Gastrocnemius medialis (tissue), 4 donors: ENCODE measurements around the gene SYCE1.

Source experiments
- POLR2A ChIP-seq, 2 donors: fragments of 450-650 bp; IDR thresholded peaks; one replicate each; pipeline ENCODE4 v1.6.1; 2017; ENCODE audit warnings: antibody characterized with exemption in 2 of 2, mild to moderate bottlenecking in 2 of 2, moderate library complexity in 2 of 2
- TF ChIP-seq, protein P1 (sequence below), 5 experiments: fragments of 450-650 bp in 3 of 5; fragments of 200-600 bp in 2 of 5; sonication (generic) in 2 of 5; IDR thresholded peaks in 4 of 5; conservative IDR thresholded peaks in 1 of 5; 1 replicate in 4 of 5; 2 replicates in 1 of 5; pipeline ENCODE4 v1.5.1; 2016 to 2019; ENCODE audit warnings: antibody characterized with exemption in 5 of 5, mild to moderate bottlenecking in 3 of 5, moderate library complexity in 3 of 5

DNA sequence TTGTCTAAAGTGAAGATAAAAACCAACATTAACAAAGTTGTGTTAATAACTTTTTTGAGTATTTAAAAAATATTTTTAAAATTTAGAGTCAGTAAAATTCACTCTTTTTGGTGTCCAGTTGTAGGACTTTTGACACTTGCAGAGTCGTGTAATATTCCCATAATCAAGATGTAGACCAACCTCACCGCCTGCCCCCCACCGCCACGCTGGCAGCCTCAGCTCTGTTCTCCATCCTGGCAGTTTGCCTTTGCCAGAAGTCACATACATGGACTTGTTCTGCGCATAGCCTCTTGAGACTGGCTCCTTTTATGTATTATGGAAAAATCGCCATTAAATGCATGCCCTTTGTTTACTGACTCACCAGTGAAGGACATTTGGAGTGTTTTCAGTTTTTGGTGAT is 27.3 kb upstream of the SYCE1 start:
- TF ChIP-seq, protein P1, sequence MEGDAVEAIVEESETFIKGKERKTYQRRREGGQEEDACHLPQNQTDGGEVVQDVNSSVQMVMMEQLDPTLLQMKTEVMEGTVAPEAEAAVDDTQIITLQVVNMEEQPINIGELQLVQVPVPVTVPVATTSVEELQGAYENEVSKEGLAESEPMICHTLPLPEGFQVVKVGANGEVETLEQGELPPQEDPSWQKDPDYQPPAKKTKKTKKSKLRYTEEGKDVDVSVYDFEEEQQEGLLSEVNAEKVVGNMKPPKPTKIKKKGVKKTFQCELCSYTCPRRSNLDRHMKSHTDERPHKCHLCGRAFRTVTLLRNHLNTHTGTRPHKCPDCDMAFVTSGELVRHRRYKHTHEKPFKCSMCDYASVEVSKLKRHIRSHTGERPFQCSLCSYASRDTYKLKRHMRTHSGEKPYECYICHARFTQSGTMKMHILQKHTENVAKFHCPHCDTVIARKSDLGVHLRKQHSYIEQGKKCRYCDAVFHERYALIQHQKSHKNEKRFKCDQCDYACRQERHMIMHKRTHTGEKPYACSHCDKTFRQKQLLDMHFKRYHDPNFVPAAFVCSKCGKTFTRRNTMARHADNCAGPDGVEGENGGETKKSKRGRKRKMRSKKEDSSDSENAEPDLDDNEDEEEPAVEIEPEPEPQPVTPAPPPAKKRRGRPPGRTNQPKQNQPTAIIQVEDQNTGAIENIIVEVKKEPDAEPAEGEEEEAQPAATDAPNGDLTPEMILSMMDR (IDR thresholded peaks at IDR 0.05 in 4 of 5, conservative IDR thresholded peaks at IDR 0.05 in 1 of 5): no peak
- no peak for TF ChIP-seq POLR2A (IDR thresholded peaks at IDR 0.05)
